NCI-H187 (cell line): ENCODE data around the gene LRRIQ3.
A peak's percentile ranks its signal among the peaks of the same experiment; 100 is the strongest.
"Not testable (repeated sequence)": the region's sequence is repeated elsewhere in the genome, so short reads cannot be mapped to it uniquely, and the experiment has no call there.

Source experiments
- DNase-seq, 2 experiments: peaks; one replicate each; lab custom pipeline; 2025; lab: John Stamatoyannopoulos, UW

LRRIQ3 gene, protein sequence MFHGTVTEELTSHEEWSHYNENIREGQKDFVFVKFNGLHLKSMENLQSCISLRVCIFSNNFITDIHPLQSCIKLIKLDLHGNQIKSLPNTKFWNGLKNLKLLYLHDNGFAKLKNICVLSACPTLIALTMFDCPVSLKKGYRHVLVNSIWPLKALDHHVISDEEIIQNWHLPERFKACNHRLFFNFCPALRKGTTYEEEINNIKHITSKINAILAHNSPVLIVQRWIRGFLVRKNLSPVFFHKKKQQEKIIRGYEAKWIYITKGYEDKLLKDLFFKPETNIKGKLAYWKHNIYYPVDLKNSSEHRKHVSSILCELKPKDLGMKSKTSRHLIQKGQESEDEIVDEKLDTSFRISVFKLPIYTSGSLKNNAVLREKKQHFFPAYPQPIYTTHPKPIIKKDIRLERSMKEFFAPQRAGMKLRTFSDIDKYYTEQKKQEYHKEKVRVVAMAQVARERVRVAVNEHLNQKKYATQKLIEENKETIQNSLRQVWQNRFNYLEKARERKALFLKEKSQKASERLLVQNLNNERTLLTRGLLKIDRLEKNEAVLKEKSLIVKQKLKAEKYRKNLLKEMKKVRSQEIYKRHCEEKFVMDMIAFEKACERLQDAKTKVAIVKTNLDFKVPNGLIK

DNA sequence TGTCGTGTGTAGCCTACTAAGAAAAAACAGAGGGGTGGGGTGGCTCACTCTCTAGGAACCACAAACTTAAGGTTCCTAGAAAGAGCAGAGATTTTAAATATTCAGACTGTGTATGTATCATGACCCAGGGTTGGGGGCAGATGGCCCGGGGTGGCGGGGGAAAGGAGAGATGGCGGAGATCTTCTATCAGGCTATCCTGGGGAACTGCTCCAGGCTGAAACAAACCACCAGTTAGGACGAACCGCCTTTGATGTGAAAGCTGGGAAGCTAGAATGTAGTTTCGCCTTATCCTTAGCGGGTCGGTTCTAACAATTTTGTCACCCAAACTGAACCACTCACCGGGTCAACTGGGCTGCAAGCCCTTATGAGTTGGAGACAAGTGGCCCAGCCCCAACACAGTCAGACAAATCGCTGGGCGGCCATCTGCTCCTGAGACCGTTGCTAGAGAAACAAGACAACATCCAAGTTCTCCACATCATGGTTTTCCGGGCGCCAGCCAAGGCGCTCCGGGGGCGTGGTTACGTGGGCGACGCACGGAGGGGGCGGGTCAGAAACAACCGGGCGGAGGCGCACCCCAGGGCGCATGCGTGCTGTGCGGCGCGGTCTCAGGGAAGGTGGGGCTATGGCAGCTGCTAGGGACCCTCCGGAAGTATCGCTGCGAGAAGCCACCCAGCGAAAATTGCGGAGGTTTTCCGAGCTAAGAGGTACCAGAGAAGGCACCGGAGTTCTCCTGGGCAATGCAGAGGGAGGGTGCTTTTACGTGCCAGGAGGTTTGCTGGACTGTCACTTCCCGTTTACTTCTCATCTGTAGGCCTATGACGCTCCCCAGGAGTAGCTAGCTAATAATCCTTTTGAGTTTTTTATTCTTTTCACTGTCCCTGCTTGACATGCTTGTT, at the start of gene LRRIQ3, which contains the start of gene FPGT:
Gene LRRIQ3, minus strand, starts transcription at position 520 of the 896 bp plus-strand sequence. CDS start 14,492 bp downstream, outside the sequence.
Gene FPGT, plus strand, starts transcription at position 586 of the 896 bp plus-strand sequence. Its CDS starts 37 bp downstream, at position 623.
- DNase-seq: peak; percentile 82 to 91

DNA sequence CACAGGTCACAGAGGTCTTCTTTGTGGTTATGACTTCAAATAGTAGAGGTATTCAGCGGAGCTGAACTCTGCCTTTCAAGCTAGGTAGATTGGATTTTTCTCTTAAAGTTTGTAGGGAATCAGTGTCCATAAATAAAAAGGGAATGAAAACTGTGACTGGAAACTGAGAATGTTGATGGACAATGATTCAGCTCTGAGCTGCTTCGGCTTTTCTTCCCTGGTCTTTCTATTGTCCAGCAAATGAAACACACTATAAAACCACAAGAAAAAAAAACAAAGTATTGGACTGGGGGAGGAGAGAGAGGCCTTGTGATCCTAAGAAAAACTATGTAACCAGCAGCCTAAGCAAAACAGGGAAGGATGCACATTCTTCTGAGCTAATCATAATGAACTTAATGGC, 48.3 kb upstream of the LRRIQ3 start:
- no peak for DNase-seq

DNA sequence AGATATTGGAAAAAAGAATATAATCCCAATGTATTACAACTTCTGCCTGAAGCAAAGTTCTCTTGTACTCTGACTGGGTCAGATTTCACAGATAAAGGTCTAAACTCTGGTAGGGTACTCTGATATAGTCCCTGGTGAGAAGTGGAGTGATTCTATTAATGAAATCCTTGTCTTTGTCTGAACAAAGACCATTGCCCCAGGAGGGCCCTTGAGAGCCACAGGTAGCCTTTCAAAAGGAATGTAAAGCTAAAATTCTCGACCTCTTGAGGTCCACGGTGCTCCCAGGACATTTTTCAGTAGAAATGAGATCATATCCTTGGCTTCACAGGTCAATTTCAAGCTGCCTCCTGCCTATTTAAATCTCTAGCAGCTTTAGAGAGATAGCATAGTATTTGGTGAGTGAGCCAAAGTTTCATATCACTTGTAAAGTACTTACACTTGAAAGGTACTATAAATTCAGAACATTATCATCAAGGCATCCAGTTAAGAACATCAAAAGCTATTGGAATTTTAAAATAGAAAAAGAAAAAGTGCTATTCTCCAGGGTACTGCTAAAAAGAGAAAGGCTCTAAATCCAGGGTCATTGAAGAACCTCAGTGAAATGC, 47.3 kb upstream of the LRRIQ3 start:
- peak in 1 of 2 experiments; percentile 3 for DNase-seq

DNA sequence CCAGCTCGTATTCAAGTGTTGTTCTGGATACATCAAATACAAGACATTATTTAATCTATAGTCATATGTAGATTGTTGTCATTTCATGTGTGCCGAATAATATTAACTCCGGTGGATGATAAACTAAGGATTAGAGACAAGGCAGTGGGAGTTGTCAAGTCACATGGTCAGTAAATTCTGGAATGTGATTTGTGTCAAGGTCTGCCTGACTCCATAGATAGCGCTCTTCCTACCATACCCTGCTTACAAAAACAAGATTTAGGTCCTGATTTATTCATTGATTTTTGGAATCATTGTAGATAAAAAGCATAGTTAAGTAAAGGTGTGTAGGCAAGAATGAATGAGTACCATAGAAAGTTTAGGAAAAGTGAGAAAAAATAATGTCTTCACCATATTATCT, 39.8 kb upstream of the LRRIQ3 start:
- no peak for DNase-seq

DNA sequence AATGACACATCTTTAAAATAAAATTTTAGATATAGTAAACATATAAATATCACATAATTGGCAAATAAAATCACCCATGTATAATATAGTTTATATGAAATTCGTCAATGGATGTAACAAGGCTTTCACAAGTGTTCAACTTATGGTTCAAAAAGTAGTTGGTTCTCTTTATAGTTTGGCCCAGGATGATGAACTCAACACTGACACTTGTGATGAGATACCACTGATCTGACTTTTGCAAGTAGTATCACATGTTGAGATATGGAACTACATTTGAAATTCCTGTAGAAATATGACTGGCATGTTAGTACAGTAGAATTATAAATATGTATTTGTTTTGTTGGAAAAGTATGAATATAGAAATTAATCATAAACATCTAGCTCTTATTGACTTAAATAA, 39.1 kb upstream of the LRRIQ3 start:
- DNase-seq: no peak

DNA sequence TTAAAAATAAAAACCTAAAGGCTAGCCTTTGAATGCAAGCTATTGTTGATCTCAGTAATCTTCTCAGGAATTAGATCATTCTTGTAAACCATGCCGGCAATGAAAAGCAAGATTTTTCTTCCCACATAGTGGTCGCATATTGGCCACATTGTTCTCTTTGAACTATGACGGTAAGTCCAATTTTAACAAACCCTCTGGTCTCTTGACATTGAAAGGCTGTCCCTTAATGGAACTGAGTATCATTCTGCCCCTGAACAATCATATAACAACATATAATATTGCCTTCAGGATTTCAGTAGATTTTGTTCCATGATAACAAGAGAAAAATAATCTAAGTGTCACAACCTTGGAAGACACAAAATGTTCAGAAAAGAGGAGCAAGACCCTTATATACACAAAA, 38.5 kb upstream of the LRRIQ3 start:
- DNase-seq: no peak

DNA sequence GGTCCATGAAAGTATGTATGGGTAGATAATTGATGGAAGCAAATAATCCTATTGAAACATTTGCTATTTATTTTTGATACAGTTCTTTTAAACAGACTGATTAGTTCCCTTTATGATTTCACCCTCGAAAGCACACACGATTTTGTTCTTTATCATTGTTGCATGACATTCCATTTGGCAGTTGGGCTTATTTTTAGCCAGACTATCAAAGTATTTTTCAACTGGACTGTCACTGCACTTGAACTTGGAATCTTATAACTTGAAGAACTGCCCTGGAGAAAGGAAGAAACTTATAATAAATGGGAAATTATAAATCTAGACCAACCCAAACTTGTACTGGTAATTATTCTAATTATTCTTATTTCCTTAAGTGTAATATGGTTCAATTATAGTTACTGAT, 37.2 kb upstream of the LRRIQ3 start, which contains the start of gene TNNI3K:
Gene TNNI3K, plus strand, starts transcription at position 235 of the 400 bp plus-strand sequence. Its CDS starts 65 bp downstream, at position 300.
- no peak for DNase-seq

DNA sequence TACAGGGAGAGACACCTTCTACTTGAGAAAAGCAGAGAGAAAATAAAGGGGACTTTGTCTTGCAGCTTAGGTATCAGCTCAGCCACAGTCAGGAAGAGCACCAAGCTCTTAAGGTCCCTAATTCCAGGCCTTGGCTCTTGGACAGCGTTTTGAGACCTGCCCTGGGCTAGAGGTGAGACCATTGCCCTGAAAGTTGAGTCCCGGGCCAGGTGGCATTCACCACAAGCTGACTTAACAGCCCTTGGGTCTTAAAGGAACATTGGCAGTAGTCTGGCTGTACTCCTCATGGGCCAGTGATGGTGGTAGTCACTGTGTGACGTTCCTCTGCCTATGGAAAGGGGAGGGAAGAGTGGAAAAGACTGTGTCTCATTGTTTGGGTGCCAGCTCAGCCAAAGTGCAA, 25.5 kb upstream of the LRRIQ3 start:
- DNase-seq: no peak

DNA sequence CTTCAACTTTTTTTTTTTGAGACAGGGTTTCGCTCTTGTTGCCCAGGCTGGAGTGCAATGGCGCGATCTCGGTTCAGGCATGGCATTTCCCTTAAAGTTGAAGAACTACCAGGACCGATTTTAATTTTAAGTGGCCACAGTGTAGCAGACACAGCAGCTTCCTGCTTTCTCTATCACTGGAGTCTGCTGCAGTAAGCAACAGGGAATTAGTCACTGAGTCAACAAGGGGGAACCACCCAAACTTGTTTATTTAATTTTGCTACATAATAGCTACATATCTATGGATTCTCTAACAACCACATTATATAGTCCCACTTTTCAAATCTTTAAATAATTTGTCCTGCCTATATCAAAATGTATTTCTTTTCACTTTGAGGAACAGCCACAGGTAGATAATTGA, 24.7 kb upstream of the LRRIQ3 start:
- DNase-seq: no peak

DNA sequence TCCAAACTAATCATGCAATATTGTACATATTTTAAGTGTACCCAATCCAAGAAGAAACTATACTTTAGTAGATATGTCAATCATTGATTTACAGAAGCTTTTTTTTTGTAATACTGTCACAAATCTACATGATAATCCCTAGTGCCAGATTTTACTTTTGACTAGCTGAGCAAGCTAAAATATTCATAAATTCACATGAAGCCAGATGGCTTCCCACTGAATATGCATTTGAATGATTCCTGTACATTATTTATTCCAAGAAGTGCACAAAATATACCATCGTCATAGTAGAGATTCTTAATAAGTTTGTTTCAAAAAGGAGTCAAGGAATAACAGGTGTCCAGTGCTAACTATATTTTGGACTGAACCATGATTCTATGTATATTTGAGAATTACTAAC, 17.3 kb upstream of the LRRIQ3 start:
- no peak for DNase-seq

DNA sequence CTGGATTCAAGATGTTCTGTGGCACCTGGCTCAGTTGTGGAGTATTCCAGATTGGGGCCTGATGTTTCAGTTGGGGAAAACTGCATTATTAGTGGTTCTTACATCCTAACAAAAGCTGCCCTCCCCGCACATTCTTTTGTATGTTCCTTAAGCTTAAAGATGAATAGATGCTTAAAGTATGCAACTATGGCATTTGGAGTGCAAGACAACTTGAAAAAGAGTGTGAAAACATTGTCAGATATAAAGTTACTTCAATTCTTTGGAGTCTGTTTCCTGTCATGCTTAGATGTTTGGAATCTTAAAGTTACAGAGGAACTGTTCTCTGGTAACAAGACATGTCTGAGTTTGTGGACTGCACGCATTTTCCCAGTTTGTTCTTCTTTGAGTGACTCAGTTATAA, 7.3 kb upstream of the LRRIQ3 start:
- DNase-seq: no peak

DNA sequence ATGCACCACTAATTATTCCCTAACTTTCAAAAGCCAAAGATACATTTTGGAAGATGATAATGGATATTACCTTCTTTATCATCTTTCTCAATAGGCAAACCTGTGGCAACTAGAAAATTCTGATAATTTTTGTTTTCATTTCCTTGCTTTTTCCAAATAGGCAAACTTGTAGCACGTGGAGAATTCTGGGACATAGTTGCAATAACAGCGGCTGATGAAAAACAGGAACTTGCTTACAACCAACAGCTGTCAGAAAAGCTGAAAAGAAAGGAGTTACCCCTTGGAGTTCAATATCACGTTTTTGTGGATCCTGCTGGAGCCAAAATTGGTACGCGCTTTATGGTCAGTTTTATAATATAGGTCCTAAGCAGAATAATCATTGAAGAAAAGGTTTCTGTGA, 1.5 kb upstream of the LRRIQ3 start:
- DNase-seq: no peak

DNA sequence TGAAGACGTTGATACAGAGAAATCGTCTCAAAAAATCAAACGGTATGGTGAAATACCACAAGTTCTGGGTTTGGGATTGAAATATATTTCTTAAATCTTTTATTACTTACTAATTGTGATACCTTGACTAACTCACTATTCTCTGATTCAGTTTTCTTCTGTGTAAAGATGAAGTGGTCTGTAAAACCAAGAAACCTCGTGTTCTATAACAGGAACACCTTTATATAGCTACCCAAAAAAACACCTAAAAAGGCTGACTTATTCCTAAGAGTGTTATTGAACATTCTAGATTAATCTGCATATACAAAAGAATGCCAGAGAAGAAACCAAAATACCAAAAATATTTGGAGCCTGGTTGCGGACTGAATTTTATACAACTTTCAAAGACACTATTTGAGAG, 721 bp downstream of the LRRIQ3 start:
- DNase-seq: no peak

DNA sequence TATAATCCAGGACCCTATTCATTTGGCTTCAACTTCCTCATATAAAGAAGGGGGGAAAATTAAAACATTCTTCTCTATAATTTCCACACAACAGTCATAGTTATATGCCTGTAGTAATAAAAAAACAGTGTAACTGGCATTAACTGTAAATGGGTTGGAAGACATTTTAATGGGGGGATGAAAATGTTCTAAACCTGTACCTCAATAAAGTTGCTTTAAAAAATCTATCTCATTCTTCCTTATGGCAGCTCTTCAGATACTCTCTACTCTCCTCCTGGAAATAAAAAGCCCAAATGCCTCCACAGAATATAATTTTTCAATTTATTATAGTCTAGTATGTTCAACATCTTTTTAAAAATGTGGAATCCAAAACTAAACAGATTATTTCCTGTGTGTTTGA, 2.6 kb downstream of the LRRIQ3 start:
- no peak for DNase-seq

DNA sequence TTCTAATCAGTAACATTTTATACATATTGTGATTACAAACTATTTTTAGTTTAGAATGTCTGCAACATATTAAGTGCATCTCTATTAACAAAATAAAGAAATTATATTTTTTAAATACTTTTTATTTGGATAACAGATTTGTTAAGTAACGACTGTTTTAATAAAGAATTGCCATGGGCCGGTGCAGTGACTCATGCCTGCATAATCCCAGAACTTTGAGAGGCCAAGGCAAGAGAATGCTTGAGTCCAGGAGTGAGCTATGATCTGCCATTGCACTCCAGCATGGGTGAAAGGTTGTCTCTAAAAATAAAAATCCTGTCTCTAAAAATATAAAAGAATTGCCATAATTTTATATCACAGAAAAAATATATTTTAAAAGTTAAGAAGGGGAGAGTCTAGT, 4.1 kb downstream of the LRRIQ3 start:
- DNase-seq: no peak

DNA sequence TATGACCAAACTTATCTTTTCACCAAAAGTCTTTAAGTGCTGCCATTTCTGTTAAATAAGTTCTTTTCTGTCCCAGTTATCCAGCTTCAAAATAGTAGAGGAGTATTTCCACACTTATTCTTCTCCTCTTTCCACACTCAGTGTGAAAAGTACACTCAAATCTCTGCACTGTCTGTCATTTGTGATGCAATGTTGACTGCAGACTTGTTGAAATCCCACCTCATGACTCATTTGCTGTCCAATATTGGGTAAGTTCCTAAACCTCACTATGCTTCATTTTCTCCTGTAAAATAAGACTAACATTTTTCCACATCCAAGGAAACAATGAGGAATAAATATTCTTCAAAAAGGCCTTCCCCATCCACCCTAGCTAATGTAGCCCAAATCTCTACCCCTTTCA, 17.5 kb downstream of the LRRIQ3 start:
- no peak for DNase-seq

DNA sequence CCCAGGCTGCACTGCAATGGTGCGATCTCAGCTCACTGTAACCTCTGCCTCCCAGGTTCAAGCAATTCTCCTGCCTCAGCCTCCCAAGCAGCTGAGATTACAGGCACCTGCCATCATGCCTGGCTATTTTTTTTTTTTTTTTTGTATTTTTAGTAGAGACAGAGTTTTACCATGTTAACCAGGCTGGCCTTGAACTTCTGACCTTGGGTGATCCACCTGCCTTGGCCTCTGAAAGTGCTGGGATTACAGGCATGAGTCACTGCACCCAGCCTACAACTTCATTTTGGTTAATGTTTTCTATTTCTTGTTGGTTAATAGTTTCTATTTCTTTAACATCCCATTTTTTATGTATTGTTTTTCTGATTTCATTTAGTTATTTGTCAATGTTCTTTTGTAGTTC, 23.6 kb downstream of the LRRIQ3 start:
- DNase-seq: not testable (repeated sequence)

DNA sequence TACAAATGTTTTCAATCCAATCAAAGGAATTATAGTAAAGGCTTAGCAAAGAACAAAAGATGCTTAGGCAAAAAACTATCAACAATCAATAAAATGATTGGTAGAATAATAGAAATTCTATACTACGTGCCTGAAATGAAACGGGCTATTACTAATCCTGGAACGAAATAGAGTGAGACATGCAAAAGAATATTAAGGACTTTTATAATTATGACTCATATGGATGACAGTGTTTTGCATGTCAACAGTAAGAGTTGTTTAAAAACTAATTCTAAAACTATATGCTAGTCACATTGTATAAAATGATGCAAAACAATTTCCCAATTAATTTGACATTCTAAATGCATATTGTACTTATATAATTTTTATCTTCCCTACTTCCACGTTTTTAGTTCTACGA, 35.6 kb downstream of the LRRIQ3 start:
- DNase-seq: no peak

DNA sequence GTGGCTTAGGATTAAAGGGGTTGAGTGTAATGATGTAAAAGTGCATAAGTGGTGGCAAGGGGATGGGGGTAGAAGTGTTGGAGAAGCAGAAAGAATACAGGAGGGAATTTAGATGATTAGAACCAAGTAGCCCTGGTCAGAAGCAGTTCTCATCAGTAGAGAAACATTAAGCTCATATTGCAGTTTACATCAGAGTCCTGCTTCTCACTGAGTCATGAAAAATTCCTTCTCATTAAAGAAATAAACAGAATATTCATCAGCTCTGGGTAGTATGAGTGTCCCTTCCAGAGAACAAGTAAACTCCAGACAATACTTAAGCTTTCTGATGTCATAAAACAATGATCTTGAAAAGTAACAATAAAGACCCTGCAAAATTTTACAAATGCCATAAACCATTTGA, 36.5 kb downstream of the LRRIQ3 start:
- DNase-seq: no peak

DNA sequence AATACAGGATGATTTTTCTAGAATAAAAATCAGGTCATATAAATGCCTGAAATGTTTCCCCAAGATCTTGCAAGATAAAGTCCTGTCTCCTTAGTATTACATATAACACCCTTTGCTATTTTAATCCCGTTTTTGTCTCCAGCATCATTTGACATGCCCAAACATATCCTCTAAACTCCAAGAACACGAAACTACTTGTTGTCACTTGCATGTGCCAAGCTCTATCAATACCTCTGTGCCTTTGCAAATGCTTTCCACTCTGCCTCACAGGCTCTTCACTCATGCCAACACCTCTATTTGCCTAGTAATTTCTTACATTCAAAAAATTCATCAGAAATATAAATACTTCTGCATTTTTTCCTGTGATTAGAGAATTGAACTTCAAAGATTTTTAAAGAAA, 37.9 kb downstream of the LRRIQ3 start:
- no peak for DNase-seq

DNA sequence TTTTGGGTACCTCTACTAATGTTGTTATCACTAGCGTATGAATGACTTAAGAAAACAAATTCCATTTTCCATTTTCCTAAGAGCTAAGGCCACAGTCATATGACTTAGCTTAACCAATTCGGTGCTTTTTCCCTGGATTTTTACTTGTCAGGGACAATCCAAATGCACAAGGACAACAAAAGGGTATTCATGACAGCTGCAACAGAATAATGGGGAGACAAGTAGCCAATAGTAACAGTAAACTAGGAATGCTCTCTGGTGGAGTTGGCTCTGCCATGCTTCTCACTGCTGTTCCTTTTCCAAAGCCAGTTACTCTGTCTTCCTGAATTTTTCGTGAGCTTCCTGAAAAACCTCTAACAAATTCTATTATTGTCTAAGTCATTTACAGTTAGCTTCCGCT, 52.9 kb downstream of the LRRIQ3 start:
- DNase-seq: no peak

DNA sequence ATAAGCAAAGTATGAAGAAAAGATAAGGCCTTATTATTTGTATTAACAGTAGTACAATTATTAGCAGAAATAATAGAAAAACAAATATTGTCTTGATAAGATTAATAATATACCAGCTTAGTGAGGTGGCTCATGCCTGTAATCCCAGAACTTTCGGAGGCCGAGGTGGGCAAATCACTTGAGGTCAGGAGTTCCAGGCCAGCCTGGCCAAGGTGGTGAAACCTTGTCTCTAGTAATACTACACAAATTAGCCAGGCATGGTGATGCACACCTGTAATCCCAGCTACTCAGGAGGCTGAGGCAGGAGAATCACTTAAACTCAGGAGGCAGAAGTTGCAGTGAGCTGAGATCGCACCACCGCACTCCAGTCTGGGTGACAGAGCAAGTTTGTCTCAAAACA, 80.6 kb downstream of the LRRIQ3 start:
- DNase-seq: not testable (repeated sequence)
